ENCODE results near the gene AJAP1. TPM values are rescaled to one million over a fixed set of nuclear protein-coding genes. Genes with fewer than 3 reads are reported as not detected.

The AJAP1 gene
- total and polyA plus RNA-seq, 2 experiments from 2014 or later = not detected

DNA sequence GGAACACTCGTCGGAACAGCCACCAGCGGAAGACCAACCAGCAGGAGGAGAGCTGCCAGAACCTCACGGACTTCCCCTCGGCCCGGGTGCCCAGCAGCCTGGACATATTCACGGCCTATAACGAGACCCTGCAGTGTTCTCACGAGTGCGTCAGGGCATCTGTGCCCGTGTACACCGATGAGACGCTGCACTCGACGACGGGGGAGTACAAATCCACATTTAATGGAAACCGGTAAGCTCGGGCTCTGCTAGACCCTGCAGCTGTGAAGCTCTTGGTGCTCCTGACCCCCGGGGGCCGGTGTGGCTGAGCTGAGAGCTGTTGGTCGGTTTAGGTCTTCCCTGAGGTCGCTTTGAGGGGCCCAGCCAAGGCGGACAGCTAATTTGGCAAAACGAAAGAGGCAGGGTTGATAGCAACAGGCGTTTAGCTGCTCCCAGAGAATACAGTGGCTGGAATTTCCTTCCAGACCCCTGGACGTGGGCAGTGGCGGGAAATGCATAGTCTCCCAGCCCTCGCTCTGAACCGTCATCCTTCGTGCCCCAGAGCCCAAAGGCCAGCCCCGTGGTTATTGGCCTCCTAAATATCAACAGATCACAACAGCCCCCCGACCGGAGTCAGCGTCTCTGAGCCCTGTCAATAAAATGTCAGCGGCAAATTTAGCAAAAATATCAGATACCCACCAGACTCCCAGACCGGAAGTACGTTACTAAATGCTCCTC, 118.0 kb downstream of the AJAP1 start:
- Histone ChIP-seq H3K4me2 (no peak overlapping the region), H3K4me3 (no peak overlapping the region), H3K27ac (ENCODE audit: low read depth) (no peak overlapping the region), H3K4me1 (ENCODE audit: insufficient read depth) (no peaks in the 10 kb centered on the region), H3K27me3 (ENCODE audit: insufficient read depth) (no peaks in the 10 kb centered on the region), H4K20me1 (replicated peaks; ENCODE audit: insufficient read depth) (no peaks in the 10 kb centered on the region), H3K36me3 (ENCODE audit: insufficient read depth) (no peaks in the 10 kb centered on the region), H3K79me2 (replicated peaks; ENCODE audit: insufficient read depth) (no peaks in the 10 kb centered on the region), H3K9me2 (ENCODE audit: insufficient read depth) (no peaks in the 10 kb centered on the region), H3F3A (replicated peaks; ENCODE audit: low read depth) (no peaks in the 10 kb centered on the region), H2AFZ (no peak overlapping the region)
- Mint-ChIP-seq H3K4me1 (peaks cover 15% of the 10 kb centered on the region), H3K27me3 (ENCODE audit: insufficient read depth, low read depth, poor library complexity) (peaks cover 1% of the 10 kb centered on the region), H3K9me3 (no peaks in the 10 kb centered on the region), H3K36me3 (ENCODE audit: low read depth) (peaks cover 6% of the 10 kb centered on the region; the same call in 2 of the 3 replicates), H3K4me3 (no peak overlapping the region), H3K27ac (no peak overlapping the region)
- ATAC-seq = no peak
- no peak for DNase-seq (ENCODE audit: low spot score)
- no peak for TF ChIP-seq EZH2phosphoT487 (IDR thresholded peaks at IDR 0.05; ENCODE audit: unreplicated experiment)
- TF ChIP-seq ZNF114 (CRISPR knock-in tag; IDR thresholded peaks at IDR 0.05) = no peak
- TF ChIP-seq, protein P1, sequence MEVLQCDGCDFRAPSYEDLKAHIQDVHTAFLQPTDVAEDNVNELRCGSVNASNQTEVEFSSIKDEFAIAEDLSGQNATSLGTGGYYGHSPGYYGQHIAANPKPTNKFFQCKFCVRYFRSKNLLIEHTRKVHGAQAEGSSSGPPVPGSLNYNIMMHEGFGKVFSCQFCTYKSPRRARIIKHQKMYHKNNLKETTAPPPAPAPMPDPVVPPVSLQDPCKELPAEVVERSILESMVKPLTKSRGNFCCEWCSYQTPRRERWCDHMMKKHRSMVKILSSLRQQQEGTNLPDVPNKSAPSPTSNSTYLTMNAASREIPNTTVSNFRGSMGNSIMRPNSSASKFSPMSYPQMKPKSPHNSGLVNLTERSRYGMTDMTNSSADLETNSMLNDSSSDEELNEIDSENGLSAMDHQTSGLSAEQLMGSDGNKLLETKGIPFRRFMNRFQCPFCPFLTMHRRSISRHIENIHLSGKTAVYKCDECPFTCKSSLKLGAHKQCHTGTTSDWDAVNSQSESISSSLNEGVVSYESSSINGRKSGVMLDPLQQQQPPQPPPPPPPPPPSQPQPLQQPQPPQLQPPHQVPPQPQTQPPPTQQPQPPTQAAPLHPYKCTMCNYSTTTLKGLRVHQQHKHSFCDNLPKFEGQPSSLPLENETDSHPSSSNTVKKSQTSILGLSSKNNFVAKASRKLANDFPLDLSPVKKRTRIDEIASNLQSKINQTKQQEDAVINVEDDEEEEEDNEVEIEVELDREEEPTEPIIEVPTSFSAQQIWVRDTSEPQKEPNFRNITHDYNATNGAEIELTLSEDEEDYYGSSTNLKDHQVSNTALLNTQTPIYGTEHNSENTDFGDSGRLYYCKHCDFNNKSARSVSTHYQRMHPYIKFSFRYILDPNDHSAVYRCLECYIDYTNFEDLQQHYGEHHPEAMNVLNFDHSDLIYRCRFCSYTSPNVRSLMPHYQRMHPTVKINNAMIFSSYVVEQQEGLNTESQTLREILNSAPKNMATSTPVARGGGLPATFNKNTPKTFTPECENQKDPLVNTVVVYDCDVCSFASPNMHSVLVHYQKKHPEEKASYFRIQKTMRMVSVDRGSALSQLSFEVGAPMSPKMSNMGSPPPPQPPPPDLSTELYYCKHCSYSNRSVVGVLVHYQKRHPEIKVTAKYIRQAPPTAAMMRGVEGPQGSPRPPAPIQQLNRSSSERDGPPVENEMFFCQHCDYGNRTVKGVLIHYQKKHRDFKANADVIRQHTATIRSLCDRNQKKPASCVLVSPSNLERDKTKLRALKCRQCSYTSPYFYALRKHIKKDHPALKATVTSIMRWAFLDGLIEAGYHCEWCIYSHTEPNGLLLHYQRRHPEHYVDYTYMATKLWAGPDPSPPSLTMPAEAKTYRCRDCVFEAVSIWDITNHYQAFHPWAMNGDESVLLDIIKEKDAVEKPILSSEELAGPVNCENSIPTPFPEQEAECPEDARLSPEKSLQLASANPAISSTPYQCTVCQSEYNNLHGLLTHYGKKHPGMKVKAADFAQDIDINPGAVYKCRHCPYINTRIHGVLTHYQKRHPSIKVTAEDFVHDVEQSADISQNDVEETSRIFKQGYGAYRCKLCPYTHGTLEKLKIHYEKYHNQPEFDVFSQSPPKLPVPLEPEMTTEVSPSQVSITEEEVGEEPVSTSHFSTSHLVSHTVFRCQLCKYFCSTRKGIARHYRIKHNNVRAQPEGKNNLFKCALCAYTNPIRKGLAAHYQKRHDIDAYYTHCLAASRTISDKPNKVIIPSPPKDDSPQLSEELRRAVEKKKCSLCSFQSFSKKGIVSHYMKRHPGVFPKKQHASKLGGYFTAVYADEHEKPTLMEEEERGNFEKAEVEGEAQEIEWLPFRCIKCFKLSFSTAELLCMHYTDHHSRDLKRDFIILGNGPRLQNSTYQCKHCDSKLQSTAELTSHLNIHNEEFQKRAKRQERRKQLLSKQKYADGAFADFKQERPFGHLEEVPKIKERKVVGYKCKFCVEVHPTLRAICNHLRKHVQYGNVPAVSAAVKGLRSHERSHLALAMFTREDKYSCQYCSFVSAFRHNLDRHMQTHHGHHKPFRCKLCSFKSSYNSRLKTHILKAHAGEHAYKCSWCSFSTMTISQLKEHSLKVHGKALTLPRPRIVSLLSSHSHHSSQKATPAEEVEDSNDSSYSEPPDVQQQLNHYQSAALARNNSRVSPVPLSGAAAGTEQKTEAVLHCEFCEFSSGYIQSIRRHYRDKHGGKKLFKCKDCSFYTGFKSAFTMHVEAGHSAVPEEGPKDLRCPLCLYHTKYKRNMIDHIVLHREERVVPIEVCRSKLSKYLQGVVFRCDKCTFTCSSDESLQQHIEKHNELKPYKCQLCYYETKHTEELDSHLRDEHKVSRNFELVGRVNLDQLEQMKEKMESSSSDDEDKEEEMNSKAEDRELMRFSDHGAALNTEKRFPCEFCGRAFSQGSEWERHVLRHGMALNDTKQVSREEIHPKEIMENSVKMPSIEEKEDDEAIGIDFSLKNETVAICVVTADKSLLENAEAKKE (CRISPR knock-in tag; IDR thresholded peaks at IDR 0.05) = no peak
- TF ChIP-seq JUNB (IDR thresholded peaks at IDR 0.05; ENCODE audit: unreplicated experiment) = no peak
- no peak for TF ChIP-seq POLR2AphosphoS5 (IDR thresholded peaks at IDR 0.05; ENCODE audit: low read depth)
- TF ChIP-seq STAT1 (IDR thresholded peaks at IDR 0.05; ENCODE audit: unreplicated experiment) = no peak
- TF ChIP-seq CREB1 (CRISPR knock-in tag; IDR thresholded peaks at IDR 0.05; ENCODE audit: low read depth) = no peak
- TF ChIP-seq, protein P2, sequence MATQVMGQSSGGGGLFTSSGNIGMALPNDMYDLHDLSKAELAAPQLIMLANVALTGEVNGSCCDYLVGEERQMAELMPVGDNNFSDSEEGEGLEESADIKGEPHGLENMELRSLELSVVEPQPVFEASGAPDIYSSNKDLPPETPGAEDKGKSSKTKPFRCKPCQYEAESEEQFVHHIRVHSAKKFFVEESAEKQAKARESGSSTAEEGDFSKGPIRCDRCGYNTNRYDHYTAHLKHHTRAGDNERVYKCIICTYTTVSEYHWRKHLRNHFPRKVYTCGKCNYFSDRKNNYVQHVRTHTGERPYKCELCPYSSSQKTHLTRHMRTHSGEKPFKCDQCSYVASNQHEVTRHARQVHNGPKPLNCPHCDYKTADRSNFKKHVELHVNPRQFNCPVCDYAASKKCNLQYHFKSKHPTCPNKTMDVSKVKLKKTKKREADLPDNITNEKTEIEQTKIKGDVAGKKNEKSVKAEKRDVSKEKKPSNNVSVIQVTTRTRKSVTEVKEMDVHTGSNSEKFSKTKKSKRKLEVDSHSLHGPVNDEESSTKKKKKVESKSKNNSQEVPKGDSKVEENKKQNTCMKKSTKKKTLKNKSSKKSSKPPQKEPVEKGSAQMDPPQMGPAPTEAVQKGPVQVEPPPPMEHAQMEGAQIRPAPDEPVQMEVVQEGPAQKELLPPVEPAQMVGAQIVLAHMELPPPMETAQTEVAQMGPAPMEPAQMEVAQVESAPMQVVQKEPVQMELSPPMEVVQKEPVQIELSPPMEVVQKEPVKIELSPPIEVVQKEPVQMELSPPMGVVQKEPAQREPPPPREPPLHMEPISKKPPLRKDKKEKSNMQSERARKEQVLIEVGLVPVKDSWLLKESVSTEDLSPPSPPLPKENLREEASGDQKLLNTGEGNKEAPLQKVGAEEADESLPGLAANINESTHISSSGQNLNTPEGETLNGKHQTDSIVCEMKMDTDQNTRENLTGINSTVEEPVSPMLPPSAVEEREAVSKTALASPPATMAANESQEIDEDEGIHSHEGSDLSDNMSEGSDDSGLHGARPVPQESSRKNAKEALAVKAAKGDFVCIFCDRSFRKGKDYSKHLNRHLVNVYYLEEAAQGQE (IDR thresholded peaks at IDR 0.05; ENCODE audit: unreplicated experiment) = no peak
- no peak for TF ChIP-seq CTCF (conservative IDR thresholded peaks at IDR 0.05; ENCODE audit: low read depth in 2 of 2)
- no peak for TF ChIP-seq ETS1 (IDR thresholded peaks at IDR 0.05)
- no peak for TF ChIP-seq ZNF331 (CRISPR knock-in tag; IDR thresholded peaks at IDR 0.05; ENCODE audit: low read depth)

All from GM23338 (cell line).